ENCODE data around the gene LRRC18.

The LRRC18 gene

DNA sequence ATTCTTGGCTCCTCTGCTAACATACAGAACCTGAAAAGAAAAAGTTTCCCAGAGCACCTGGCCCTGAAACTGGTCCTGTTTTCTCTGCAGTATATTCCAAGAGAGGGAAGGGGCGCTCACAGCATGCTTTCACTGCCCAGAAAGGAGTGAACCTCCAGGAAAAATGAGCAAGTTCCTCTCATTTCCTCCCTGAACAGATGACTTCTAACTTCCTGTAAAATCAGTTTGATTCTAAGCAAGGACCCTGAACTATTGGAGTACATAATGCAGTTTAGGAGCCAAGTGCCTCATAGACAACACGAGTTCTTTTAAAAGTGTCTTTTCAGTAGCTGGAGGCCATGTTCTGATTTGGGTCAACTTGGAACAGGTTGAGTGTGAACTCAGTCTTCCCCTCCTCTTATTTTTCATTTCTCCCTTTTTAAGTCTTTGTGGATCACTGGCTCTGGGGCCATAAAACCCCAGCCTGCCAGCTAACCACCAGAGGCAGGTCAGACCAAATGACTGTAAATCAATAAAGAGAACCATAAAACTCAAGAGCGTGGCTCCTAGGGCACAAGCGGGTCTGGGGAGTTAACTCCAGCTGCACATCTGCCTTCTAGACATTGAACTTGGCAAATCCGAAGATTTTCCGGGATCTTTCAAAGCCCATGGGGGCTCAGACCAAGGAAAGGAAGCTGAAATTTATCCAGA is 5.9 kb upstream of the LRRC18 start:
- DNase-seq = no peak

DNA sequence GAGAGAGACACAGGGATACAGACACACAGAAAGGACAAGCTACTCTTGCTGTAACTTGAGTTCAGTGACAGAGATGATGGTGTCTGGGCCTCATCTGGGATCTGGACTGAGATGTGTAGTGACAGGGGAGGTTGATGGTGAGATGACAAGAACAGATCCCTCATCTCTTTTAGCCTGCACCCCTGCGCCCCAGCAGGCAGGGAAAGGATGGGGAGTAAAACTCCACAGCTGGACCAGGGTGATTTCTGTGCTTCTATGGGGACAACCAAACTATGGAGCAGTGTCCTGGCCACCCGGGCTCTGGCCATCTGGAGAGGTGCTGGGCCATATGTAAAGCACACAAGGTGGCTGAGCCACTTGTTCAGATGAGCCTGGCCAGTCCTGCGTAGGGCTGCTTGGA is 4.5 kb upstream of the LRRC18 start:
- DNase-seq = no peak

DNA sequence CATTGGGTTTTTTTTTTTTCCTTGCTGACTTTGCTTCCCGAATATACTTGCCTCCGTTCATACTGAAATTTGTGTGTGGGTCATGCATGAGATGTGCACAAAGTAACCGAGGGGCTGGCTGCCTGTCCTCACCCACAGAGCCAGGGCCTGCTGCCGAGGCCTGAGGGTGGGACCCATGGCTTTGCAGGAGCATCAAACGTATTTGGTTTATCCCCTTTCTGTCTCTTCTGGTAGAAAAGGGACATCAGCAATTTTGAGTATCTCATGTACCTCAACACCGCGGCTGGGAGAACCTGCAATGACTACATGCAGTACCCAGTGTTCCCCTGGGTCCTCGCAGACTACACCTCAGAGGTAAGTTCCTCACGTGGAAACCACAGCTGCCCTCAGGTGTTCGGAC is 3.5 kb upstream of the LRRC18 start:
- DNase-seq = no peak

DNA sequence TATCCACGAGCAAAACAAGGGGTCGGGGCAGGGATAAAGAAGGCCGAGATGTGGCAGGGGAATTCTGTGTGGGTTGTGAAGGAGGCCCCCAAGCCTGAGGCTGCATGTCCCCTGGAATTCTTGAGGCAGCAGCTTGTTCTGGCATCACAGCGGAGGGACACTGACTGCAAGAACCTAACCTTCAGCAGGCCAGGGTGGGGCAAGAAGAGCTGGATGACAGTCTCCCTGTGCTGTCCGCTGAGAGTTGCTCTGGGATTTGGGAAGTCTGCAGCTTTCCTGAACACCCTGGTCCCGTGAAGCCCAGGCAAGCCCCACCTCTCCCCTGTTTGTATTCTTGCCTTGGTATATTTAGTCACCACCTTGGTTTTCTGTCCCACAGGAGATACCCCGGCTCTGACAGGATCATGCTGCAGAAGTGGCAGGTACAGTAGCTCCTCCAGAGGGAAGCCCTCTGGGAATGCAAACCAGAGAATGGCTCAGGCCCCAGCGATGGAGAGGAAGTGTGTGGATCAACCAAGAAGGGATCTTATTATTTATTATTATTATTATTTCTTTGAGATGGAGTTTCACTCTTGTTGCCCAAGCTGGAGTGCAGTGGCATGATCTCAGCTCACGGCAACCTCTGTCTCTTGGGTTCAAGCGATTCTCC is 1.9 kb upstream of the LRRC18 start:
- DNase-seq = no peak

DNA sequence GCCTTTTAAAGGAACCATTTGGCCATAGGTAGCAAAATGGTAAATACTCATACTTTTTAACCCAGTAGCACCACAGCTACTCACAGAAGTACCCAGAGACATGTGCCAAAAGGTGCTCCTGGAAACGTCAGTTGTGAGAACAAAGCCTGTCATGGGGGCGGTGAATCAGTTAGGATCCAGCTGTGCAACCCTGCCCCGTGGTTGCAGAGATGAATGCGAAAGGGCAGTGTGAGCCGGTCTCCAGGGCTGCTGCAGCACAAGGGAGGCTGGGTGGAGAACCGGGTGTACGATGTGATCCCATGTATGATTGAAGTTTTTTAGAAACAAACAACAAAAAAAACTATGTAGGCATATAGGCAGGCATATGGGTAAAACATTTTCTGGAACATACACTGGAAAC is 1.3 kb upstream of the LRRC18 start:
- no peak for DNase-seq

DNA sequence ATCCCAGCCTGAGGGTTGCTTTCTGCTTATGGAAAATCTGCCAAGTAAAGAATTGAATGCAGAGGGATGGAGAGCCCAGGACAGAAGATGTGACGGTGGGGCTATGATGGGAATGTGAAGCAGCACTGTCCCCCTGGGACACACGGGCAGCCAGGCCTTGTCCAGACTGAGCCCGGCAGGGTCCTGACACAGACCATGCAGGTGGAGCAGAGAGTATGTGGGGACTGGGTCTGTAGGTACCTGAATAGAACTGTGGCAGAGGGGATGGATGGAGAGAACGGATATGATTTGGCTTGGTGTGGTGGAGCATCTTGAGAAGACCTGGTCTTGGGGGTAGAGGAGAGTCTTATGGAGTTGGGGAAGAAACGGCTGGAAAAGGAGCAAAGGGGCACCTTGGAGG is 732 bp upstream of the LRRC18 start:
- DNase-seq = no peak

DNA sequence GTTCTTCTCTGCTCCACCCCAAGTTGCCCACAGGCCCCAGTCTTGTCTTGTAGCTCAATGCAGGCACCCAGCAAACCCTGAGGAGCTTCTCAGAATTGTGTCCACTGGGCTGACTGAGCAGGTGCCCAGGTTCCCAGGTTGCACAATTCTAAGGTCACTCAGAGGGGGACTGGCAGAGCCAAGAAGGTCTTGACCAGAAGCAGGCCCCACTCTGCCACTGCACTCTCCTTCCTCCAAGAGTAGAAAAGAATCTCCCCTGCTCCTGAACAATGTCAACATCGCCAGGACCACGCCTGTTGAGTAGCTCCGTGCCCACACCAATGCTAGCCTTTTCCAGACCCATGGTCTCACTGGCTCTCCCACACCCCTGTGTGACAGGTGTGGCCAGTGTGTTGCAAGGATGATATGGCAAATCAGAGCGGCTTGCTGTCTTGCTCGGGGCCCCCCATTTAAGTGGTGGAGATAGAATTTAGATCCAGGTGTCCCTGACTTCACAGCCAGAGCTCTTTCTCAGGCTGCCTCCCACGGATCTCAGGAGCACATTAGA is 577 bp downstream of the LRRC18 start:
- no peak for DNase-seq

DNA sequence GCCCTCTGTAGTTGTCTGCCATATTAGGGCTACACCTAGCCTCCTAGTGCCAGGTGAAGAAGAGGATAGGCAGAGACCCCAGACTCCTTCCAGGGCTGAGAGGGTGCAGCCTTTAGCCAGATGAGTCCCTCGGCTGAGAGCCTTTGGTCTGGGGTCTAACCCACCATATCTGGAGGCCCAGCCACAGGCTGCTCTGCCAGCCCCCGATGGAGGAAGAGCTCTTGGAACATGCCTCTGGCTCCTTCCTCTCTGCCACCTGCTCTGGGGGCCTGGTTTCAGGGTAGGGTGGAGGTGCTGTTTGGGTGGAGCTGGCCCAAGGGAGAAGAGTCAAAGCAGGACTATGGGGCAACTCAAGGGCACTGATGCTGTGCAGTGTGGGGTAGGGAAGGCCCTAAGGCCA is 1.4 kb downstream of the LRRC18 start:
- no peak for DNase-seq

DNA sequence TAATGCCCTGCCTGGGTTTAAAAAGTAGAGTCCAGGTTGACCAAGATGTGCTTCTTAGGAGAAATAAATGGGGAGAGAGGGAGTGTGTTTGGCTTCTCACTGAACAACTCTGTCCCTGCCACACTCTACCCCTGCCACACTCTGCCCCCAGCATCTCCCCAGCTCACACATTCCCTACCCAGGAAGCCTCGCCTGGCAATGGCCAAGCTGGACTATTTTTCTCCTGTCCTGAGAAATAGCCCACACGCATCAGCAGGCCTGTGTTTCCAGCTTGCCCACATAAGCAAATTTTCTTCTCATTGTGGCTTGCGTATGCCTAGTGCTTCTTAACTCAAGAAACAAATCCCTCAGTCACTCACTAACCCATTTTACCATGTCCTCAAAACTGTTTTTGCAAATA is 1.8 kb downstream of the LRRC18 start:
- no peak for DNase-seq

DNA sequence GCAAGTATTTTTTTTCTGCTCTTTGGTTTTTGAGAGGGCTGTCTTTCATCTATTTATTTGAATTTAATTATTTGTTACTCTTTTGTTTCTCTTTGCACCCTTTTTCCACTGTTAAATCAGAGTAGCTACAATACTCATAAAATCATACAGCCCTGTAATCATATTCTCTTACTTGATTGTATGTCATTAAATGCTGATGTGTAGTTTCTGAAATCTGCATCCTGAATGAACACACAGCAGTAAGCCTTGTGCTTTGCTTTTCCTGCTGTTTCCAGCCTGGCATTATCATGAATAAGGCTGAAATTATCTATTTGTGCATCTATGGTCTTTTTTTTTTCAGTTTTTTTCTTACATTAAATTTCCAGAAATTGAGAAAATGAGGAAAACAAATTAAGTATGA is 4.1 kb downstream of the LRRC18 start:
- no peak for DNase-seq

DNA sequence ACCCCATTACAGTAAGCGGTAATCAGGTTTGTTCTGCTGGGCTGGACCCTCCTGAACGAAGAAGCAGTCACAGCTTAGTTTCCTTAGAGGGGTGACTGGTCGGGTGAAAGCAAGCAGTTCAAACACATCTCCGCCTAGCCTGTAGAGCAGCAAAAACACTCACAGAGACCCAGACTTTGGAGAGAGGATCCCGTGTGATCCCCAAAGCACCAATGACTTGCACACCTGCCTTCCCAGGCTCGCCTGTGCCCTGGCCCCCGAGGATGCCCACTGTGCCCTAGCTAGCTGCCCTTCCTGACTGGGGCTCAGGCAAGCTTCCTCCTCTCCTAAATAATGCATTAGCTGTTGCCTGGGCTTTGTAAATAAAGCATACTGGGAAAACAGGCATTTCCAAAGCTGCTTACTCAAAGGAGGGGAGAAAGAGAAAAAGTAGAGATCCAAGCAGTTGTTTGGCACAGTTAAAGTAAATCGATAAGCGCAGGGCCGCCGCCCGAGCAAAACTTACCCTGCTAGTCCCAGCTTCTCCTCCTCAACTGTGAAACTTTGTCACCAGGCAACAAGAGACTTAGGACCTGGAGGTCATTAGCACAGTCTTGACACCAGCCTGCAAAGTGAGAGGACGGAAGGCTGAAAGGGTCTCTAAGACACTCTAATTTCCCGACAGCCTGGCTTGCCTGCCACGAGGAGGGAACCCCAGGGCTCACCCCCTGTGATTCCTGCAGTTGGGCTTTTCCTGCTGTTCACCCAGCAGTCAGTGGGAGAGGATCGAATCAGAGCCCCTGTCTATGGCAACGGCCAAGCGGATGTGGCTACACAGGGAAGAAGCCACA is 4.8 kb downstream of the LRRC18 start:
- no peak for DNase-seq

DNA sequence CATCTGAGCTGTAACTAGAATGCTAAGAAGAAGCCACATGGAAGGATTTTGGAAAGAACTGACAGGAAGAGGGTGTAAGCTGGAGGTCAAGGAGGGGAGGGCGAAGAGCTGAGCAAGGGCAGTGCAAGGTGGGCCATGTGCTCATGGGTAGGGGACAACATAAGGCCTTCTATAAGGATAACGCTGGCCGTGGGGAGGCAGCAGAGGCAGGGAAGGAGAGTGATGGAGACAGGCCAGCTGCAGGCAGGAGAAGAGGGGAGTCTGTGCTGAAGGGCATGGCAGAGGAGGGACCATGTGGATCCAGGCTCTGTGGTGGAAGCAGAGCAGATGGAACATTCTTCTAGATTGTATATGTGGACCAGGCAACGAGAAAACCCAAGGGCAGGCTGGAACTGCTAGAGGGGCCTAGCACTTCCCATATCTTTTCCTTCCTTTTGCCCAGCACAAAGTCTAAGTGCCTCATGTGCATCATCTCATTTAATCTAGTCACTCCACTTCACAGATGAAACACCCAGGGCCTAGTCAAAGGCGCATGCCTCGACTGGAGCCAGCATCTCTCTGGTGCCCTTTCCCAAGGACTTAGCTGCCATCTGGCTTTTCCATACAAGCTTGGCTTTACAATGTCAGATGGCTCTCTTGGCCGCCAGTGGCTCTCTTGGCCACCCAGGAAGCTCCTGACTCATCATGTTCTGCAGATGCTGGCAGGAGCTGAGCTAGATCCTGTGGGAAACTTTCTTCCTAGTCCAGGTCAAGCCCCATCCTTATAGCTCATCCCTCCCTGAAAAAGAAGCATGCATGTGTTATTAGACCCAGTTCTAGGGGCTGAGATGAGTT is 6.6 kb downstream of the LRRC18 start:
- no peak for DNase-seq

DNA sequence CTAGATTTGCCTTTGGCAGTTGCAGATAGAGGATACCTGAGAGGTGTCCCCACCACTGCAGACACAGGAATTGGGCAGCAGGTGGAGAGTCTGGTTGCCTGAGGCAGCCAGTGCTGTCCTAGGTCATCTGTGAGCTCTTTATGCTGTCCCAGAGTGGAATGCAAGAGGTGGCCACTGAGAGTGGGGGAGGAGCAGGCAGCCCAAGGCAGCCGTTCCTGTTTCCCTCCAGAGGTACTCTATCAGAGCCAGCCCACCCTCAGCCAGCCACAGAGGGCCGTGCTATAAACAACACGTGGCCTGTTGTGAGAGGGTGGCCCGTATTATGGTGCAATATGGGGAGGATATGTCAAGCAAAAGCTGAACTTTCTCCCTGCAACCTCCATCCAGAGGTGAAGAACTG is 8.5 kb downstream of the LRRC18 start:
- no peak for DNase-seq

DNA sequence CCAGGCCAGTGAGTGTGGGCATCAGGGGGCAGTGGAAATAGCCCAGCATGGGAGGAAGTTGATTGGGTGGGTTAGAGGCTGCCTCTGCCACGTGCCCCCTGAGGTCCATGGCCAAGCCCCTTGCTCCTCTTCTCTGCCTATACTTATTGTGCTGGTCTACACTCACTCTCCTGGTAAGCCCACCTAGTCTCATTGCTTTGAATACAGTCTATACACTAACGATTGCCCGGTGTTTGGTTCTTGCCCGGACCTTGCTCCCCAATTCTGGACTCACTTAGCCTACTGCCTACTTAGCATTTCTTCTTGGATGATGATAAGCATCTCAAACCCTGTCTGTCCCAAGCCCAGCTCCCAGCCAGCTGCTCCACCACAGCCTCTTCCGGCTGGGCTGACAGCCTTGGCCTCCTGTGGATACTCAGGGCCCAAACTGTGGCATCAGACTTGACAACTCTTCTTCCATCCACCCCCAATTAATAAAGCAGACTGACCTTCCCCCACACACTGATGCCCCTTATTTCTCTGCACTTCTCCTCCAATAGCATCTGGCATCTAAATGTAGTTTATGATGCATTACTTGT is 10.1 kb downstream of the LRRC18 start:
- no peak for DNase-seq

DNA sequence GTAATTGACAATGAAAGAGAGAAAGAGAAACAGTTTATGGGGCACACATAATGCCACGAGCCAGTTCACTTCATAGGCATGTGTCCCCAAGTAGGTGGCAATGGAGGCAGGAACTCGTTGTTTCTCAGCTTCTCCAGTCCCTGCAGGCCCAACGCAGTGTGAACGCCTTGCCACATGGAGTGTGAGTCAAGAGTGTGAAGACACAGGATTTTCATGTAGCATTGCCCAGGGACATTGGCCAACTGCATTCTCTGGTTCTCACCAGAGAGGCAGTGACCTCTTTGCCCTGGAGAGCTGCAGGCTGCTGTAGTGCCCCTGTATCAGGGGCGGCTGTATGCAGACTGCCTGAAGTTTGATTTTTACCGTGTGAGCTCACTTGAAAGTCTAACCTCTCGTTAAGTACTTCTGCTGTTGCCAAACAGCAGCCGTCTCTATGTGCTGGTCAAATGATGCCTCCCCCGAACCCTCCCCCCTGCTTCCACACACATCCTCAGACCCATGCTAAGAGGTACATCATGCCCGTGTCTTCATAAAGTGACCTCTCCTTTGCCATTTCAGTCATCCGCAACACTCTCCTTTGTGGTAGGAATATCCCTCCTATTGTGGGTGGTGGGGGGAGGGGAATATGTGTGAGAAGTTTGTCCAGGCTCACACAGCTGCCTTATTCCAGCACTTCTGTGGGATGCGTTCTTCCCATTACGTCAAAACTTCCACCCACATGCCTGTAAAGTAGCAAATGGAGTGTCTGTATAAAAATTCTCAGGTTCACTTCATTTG is 12.7 kb downstream of the LRRC18 start:
- no peak for DNase-seq

DNA sequence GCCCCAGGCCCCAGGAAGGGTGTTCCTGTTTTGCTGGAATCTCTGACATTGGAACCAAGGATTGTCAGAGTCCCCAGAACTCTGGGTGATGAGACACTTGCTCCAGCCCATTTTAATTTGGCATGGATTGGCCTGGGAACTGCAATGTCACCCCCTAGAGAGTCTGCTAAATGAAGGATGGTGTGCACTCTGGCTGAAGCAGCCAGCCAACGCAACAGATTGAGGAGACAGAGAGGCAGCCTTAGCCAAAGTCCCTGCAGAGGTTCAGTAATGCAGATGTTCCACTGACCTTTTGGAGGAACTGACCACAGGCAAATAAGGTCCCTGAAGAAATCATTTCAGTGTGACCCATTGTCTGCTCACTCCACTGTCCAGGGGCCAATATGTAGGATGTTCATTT is 13.4 kb downstream of the LRRC18 start:
- DNase-seq = no peak

DNA sequence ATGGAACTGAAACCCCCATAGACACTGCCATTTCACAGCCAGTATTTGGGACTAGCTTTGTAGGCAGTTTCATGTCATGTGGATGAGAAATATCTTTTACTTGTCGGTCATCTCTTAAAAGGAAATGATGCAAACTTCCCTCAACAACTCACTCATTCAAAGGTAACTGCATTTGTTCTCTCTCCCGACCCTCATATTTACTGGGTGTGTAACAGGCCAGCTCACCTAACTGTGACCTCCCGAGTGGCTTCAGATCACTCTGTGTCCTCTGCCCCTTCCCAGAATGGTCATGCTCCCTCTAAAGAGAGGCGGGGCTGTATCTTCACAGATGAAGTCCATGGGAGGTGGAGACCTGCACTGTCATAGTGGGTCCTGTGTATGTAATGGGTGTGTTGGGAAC is 14.7 kb downstream of the LRRC18 start:
- DNase-seq = no peak

DNA sequence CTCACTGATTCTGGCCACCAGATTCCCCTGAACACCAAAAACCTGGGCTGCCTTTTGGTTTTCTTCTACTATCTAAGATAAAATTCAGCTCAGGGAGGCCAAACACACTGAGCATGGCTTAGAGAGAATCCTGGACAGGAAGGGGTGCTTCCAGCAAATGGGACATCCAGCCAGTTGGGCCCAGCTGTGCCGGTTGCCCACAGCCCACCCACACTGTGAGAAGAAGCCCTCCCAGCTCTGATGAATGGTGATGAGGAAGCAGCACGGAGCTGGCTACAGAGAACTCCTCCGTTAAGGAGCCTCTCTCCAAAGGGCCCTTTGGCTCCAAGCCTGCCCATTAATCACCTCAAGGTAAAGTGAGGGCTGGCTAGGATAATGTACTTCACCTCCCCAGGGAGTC is 15.9 kb downstream of the LRRC18 start:
- no peak for DNase-seq

DNA sequence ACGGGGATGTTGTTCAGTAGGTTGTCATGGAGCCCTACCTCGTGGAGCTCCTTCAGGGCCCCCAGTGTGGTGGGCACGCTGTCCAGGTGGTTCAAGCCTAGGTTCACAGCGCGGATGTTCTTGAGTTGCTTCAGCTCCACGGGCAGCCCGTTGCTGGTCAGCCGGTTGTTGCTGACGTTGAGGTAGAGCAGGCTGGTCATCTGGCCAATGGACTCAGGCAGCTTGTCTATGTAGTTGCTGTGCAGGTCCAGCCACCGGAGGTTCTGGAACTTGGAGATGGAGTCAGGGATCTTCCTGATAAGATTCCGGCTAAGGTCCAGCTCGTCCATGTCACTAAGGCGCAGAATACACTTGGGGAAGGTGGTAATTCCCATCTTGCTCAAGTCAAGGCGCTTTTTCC is 26.0 kb downstream of the LRRC18 start:
- DNase-seq = no peak

DNA sequence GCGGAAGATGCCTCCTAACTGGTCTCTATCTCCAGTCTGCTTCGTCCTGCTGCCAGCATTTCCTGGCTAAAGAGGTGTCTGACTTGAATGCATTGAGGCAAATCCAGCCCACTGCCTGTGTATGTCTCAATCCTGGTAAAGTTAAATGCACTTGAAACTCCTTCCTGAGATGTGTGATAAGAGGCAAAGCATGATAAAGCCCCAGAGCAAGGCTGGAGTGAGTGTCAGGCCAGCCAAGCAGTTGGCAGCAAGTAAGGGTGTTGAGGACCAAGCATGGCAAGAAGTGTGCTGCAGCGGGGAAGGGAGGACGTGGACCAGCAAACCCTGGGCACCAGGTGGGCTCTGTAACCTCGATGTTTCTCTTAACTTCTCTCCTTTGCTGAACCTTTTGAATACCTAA is 29.1 kb downstream of the LRRC18 start:
- DNase-seq = no peak

DNA sequence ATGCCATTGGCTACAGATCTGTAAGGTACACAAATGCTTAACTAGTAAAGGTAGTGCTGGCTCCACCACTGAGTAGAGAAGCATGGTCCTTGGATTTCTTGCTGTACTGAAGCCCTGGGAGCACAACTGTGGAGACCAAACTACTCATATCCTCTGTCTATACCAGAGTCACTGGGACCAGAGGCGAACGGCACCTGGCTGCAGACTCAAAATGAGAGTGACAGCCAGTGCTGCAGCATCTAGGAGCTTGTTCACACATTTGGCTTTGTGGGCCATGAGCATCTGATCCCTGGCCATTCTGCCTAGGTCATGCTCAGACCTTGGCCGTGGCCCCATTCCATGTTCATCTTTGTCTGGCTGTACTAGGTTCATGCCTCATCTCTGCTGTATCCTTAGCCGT is 31.9 kb downstream of the LRRC18 start:
- no peak for DNase-seq

DNA sequence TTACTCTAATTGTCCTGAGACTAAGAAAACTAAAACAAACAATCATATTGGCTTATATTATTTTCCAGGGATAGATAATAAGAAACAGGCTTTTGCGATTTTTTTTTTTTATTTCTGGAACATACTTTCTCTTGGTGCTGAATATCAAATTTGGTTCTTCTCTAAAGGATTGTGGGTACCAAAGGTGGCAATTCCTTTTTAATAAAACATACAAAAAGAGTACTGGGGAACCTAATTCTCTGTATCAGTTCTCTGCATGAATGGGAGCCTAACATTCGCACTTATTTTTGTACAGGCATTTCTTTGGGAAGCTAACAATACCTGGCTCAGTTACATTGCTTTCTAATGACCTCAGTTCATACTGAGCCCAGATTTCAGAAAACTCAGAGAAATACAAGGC is 32.8 kb downstream of the LRRC18 start:
- no peak for DNase-seq

All from CD4-positive, alpha-beta T cell treated with Interleukin-15 for 1 hour (primary cell).